Esophagus squamous epithelium (tissue), 5 donors: Measurements from ENCODE around the gene TMTC1. TPM values are rescaled to one million over a fixed set of nuclear protein-coding genes. Genes with fewer than 3 reads are reported as not detected.
A peak's percentile ranks its signal among the peaks of the same experiment; 100 is the strongest.

Experiments
- DNase-seq: peaks from one replicate; lab custom pipeline; 2025; lab: John Stamatoyannopoulos, UW
- H3K27ac ChIP-seq, 4 donors: fragments of 200-600 bp; sonication (generic); one replicate each; pipeline ENCODE4 v1.5.1; 2016 to 2019; ENCODE audit warnings: mild to moderate bottlenecking in 1 of 4
- H3K27me3 ChIP-seq, 4 donors: fragments of 200-600 bp; sonication (generic); 1 replicate in 3 of 4; 2 replicates in 1 of 4; pipeline versions ENCODE4 v1.5.1 to v1.6.0; 2017 to 2021; ENCODE audit warnings: antibody characterized with exemption in 1 of 4
- H3K36me3 ChIP-seq, 3 donors: fragments of 200-600 bp; sonication (generic); one replicate each; pipeline ENCODE4 v1.5.1; 2016 to 2019
- H3K4me1 ChIP-seq, 3 donors: fragments of 200-600 bp; sonication (generic); one replicate each; pipeline ENCODE4 v1.5.1; 2017 to 2019
- H3K4me3 ChIP-seq, 4 donors: fragments of 200-600 bp; sonication (generic); 1 replicate in 3 of 4; 2 replicates in 1 of 4; pipeline ENCODE4 v1.5.1; 2016 to 2019; ENCODE audit warnings: mild to moderate bottlenecking in 2 of 4, moderate library complexity in 1 of 4
- H3K9me3 ChIP-seq, 3 donors: fragments of 200-600 bp; sonication (generic); one replicate each; pipeline ENCODE4 v1.5.1; 2016 to 2019
- POLR2A ChIP-seq, 4 donors: fragments of 450-650 bp; IDR thresholded peaks; one replicate each; pipeline ENCODE4 v1.6.1; 2017; ENCODE audit warnings: antibody characterized with exemption in 4 of 4, mild to moderate bottlenecking in 4 of 4, moderate library complexity in 3 of 4
- WGBS, 2 donors: methylation state at CpG; one replicate each; pipeline ENCODE4 v1.1.5; 2018; 5-methylcytosine and 5-hydroxymethylcytosine counted together
- intact Hi-C: fragments of 100-400 bp; cut with DNase I; formaldehyde crosslinking; loops from one replicate; pipeline ENCODE4 v1.15.0; 2022
- total RNA-seq, 4 donors: library from RNA; depleted of rRNA; stranded (reverse); fragments of >200 nt; gene quantifications; one replicate each; pipeline ENCODE4 v1.1.0, GENCODE V29; 2016
- TF ChIP-seq, protein P1 (sequence below), 6 experiments: fragments of 450-650 bp in 4 of 6; fragments of 200-600 bp in 2 of 6; sonication (generic) in 2 of 6; IDR thresholded peaks; one replicate each; pipeline ENCODE4 v1.5.1; 2016 to 2019; ENCODE audit warnings: antibody characterized with exemption in 6 of 6, mild to moderate bottlenecking in 4 of 6, moderate library complexity in 4 of 6
- donor health status: DM: yes; HTN: yes; CAD: no.

The TMTC1 gene
- total RNA-seq, 4 donors from 2014 or later = 2.5 to 31.9 (median 14.7) TPM

DNA sequence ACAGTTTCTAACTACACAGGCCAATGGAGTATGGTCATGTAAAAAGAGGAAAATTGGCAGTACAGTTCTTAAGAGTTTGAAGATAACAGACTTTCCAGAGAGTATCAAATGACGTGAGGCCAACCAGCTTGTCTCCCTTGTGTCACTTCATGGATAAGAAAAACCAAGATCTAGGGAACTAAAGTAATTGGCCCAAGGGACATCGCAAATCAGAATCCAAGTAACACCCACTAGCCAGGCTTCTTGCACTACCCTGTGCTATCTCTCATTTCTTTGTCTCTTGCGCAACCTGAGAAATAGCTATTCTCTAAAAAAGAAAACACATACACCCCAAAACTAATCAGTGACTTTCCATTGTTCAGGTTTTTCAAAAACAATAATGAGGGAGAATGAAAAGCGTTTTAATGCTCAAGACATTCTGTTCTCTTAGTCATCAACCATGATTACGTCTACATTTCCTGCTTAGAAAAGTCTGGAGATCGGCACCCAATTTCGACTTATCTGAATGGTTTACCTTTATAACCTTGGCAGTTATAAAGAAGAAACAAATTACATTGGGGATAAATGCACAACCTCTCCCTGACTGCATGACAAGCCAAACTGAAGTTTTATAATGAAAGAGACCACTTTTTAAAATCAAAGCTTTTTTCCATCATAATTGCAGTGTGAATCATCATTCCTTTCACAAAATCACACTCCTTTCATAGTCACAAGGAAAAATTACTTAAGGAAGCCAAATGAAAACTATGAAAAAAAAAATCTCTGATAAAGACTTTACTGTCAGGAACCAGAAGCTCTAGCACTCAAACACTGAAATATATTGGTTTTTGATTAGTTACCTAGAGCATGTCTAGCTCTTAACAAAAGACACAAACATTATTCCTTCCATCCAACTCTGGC, 42.1 kb downstream of the TMTC1 start:
- no peak overlapping the region for H3K4me3 ChIP-seq
- peaks cover 0 to 16% (median 5%) of the 10 kb centered on the region in 3 donors for H3K4me1 ChIP-seq
- no peaks in the 10 kb centered on the region for H3K27me3 ChIP-seq
- TF ChIP-seq POLR2A (IDR thresholded peaks at IDR 0.05) = no peak
- TF ChIP-seq, protein P1, sequence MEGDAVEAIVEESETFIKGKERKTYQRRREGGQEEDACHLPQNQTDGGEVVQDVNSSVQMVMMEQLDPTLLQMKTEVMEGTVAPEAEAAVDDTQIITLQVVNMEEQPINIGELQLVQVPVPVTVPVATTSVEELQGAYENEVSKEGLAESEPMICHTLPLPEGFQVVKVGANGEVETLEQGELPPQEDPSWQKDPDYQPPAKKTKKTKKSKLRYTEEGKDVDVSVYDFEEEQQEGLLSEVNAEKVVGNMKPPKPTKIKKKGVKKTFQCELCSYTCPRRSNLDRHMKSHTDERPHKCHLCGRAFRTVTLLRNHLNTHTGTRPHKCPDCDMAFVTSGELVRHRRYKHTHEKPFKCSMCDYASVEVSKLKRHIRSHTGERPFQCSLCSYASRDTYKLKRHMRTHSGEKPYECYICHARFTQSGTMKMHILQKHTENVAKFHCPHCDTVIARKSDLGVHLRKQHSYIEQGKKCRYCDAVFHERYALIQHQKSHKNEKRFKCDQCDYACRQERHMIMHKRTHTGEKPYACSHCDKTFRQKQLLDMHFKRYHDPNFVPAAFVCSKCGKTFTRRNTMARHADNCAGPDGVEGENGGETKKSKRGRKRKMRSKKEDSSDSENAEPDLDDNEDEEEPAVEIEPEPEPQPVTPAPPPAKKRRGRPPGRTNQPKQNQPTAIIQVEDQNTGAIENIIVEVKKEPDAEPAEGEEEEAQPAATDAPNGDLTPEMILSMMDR (IDR thresholded peaks at IDR 0.05) = no peak
- H3K27ac ChIP-seq = peak overlapping the region in 3 of 4 donors; percentile 39 to 75 (median 58)
- intact Hi-C loops = no loop called here
- 55 to 56% methylated on average over 7 of the region's 7 CpGs for WGBS, 2 donors
- no peaks in the 10 kb centered on the region for H3K9me3 ChIP-seq
- no peak for DNase-seq
- H3K36me3 ChIP-seq = no peaks in the 10 kb centered on the region

DNA sequence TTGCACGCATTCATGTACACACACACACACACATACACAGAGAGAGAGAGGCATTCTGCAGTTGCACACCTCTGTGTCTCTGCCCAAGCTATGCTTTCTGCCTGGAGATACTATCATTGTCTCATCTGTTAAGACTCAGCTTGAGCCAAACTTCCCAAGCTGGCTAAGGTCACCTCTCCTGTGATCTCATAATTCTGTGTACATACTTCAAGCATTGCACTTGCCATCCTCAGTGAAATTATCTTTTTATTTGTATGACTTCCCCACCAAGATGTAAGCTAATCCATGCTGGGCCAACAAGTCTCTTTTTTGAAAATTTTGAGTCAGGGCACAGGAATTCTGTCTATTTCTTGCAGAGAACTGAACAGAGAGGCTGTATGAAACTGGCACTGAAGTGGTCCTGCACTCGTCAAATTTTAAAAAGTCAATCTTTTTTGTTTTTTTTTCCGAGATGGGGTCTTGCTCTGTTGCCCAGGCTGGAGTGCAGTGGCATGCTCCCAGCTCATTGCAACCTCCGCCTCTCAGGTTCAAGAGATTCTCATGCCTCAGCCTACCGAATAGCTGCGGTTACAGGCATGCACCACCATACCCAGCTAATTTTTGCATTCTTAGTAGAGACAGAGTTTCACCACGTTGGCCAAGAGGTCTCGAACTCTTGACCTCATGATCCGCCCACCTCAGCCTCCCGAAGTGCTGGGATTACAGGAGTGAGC, 44.3 kb downstream of the TMTC1 start:
- intact Hi-C loops = no loop called here
- Histone ChIP-seq H3K4me3 (no peak overlapping the region), H3K27ac (no peak overlapping the region), H3K4me1 (peaks cover 0 to 21% (median 18%) of the 10 kb centered on the region in 3 donors), H3K9me3 (no peaks in the 10 kb centered on the region), H3K36me3 (no peaks in the 10 kb centered on the region), H3K27me3 (no peaks in the 10 kb centered on the region)
- TF ChIP-seq, protein P1 (IDR thresholded peaks at IDR 0.05) = no peak
- TF ChIP-seq POLR2A (IDR thresholded peaks at IDR 0.05) = no peak
- no peak for DNase-seq
- 75 to 85% methylated on average over 10 of the region's 10 CpGs for WGBS, 2 donors

DNA sequence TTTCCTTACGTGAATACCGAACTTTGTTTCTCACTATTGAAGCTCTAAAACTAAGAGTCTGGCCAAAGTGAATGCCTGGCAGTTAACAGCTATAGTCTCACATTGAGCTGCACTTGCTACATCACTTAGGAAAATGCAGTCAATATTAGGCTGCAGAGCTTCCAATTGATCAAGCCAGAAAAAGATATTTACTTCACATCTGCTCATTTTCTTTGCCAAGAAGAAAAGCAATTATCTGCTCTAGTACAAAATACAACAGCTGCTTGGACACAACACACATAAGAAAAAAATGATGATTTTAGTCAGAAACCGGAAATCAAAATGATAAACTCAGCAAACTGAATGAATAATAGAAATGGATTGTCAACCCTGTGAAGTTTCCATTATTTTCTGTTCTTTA, 45.4 kb downstream of the TMTC1 start:
- Histone ChIP-seq H3K27me3 (no peaks in the 10 kb centered on the region), H3K27ac (no peak overlapping the region), H3K4me3 (no peak overlapping the region), H3K4me1 (peaks cover 0 to 21% (median 18%) of the 10 kb centered on the region in 3 donors), H3K9me3 (no peaks in the 10 kb centered on the region), H3K36me3 (no peaks in the 10 kb centered on the region)
- intact Hi-C loops = no loop called here
- no peak for TF ChIP-seq POLR2A (IDR thresholded peaks at IDR 0.05)
- TF ChIP-seq, protein P1 (IDR thresholded peaks at IDR 0.05) = no peak
- WGBS, 2 donors = 73 to 90% methylated on average over 3 of the region's 3 CpGs
- DNase-seq = no peak

DNA sequence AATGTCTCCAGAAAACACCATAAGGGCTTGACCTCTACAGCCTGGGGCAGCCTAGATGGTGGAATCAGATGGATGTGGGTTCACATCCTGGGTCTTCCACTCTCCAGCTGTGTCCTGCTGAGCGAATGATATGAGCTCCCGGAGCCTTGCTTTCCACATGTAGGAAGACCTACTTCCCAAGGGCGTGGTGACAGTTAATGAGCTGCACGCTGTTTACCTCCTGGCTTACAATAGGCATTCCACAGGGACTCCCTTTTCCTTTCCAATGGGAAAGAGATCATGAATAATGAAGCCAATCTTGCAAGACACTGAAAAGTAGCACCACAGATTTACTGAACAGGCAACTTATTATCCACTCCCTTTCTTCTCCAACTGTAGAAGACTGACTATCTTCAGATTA, 46.1 kb downstream of the TMTC1 start:
- H3K27me3 ChIP-seq = no peaks in the 10 kb centered on the region
- no peak overlapping the region for H3K27ac ChIP-seq
- TF ChIP-seq, protein P1 (IDR thresholded peaks at IDR 0.05) = no peak
- no peak for TF ChIP-seq POLR2A (IDR thresholded peaks at IDR 0.05)
- no peaks in the 10 kb centered on the region for H3K9me3 ChIP-seq
- H3K4me1 ChIP-seq = peaks cover 0 to 24% (median 24%) of the 10 kb centered on the region in 3 donors
- intact Hi-C loops = no loop called here
- no peak overlapping the region for H3K4me3 ChIP-seq
- 75 to 90% methylated on average over 4 of the region's 4 CpGs for whole genome bisulfite sequencing, 2 donors
- no peaks in the 10 kb centered on the region for H3K36me3 ChIP-seq
- no peak for DNase-seq

DNA sequence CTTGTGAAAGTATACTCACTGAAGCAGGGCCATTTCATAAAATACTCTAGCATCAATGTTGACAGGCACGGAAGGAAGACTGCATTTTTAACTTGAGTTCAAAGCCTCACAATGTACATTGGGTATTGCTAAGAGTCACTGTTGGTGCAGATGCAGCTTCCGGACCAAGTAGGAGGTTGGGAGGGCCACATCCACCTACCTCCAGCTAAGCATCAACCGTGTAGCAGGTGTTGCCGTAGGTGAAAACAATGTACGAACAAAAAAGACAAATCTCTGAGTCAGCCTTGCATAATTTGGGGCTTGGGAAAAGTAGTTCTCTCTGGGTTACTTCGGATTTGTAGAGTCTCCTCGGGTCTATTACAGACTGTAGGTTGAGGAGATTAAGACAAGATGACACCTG, 48.1 kb downstream of the TMTC1 start:
- Histone ChIP-seq H3K36me3 (no peaks in the 10 kb centered on the region), H3K4me3 (no peak overlapping the region), H3K27me3 (no peaks in the 10 kb centered on the region), H3K27ac (no peak overlapping the region), H3K4me1 (peaks cover 0 to 29% (median 25%) of the 10 kb centered on the region in 3 donors), H3K9me3 (no peaks in the 10 kb centered on the region)
- intact Hi-C loops = no loop called here
- WGBS, 2 donors = 68 to 69% methylated on average over 6 to 7 of the region's 7 CpGs
- no peak for DNase-seq
- TF ChIP-seq POLR2A (IDR thresholded peaks at IDR 0.05) = no peak
- TF ChIP-seq, protein P1 (IDR thresholded peaks at IDR 0.05) = no peak
